Fibroblast of skin of abdomen (primary cell): Measurements from ENCODE around the gene MFAP5.
"Not testable (repeated sequence)": the region's sequence is repeated elsewhere in the genome, so short reads cannot be mapped to it uniquely, and the experiment has no call there.

ENCODE experiments used
- DNase-seq: peaks from one replicate; pipeline ENCODE4 v3.0.0-alpha.2; 2013

The MFAP5 gene

DNA sequence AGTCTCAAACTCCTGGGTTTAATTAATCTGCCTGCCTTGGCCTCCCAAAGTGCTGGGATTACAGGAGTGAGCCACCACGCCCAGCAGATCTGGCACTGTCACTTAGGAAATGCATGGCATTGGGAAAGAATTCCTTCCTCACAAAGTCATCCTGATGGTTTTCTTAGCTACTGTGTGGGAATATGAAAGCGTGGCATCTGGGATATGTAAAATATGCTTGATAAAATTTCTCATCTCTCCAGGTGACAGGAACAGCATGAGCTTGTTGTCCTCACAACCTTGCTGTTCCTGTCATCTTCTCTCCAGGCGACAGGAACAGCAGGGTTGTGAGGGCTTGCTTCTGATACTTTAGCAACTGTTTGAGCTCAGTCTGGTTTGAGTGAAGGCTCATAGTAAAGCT, 33.9 kb downstream of the MFAP5 start:
- DNase-seq, result no peak

DNA sequence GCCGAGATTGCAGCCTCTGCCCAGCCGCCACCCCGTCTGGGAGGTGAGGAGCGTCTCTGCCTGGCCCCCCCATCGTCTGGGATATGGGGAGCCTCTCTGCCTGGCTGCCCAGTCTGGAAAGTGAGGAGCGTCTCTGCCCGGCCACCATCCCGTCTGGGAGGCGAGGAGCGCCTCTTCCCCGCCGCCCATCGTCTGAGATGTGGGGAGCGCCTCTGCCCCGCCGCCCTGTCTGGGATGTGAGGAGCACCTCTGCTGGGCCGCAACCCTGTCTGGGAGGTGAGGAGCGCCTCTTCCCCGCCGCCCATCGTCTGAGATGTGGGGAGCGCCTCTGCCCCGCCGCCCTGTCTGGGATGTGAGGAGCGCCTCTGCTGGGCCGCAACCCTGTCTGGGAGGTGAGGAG, 37.9 kb downstream of the MFAP5 start:
- not testable (repeated sequence) for DNase-seq

DNA sequence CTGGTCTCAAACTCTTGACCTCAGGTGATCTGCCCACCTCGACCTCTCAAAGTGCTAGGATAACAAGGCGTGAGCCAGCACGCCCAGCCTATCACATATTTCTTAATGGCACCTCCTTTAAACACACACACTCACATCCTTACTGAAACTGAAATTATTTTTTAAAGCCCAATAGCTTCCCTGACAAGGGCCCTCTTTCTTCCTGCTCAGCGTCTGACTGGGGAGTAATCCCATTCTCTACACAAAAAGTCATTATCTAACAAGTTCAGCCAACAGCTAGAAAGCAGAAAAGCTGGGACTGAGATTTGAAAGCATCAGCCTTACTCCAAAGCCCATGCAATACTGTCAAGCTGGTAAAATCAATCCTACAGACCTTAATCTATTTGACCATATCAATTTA, 40.0 kb downstream of the MFAP5 start:
- DNase-seq, result no peak

DNA sequence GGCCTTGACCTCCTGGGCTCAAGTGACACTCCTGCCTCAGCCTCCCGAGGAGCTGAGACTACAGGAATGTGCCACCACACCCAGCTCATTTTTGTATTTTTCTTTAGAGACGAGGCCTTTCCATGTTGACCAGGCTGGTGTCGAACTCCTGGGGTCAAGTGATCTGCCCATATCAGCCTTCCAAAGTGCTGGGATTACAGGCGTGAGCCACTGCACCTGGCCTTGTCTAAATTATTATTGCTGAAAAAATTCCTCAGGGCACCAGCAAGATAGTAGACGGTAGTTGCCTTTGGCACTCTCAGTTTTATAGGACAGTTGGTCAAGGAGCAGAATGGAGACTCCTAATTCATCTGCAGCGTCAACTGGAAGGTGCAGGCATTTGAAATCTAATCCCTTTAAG, 47.4 kb downstream of the MFAP5 start:
- DNase-seq, result no peak

DNA sequence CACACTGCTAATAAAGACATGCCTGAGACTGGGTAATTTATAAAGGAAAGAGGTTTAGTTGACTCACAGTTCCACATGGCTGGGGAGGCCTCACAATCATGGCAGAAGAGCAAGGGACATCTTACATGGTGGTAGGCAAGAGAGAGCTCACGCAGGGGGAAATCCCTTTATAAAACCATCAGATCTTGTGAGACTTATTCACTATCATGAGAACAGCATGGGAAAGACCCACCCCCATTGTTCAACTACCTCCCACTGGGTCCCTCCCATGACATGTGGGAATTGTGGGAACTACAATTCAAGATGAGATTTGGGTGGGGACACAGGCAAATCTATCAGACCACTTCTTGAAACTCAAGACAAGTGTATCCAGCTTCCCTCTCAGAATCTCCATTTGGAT, 48.7 kb downstream of the MFAP5 start:
- DNase-seq, result not testable (repeated sequence)

DNA sequence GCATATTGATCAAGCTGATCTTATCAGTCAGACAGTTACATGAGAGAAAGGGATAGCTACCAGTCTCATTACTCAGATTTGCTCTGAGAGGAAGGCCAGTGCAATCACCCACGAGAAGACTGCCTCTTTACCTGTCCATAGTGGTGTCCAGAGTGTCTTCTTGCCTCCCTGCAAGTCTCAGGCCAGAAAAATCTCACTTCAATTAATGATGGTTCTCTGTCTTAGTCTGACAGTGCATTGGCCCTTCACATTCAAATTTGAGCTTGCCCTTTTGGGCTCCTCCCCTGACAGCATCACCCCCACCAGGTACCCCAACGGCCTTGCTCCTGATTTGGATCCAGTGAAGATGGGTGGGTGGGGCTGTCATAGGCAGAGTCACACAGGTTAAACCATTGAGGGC, 50.0 kb downstream of the MFAP5 start, which contains the start of gene AICDA:
Gene AICDA (minus strand): TSS at position 231 of the 400 bp plus-strand sequence. CDS start 92 bp downstream, at position 139.
- no peak for DNase-seq

DNA sequence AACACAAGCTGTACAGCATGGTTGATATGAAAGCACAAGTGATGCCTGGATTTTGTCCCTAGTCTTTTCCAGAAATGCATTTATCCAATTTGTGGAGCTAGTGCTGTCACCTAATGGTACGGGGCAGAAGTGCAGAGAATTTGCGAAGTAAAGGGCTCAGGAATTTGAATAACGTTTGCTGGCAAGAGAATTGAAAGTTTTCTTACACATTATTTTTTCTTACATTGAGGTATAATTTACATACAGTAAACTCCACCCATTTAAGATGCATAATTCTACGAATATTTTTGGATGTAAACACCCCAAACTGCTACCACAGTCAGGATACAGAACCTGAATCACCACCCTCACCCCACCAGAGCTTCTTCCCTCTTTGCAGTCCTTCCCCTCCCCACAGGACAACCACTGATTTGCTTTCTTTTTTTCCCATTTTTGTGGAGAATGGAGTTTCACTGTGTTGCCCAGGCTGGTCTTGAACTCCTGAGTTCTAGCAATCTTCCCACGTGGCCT, 53.5 kb downstream of the MFAP5 start:
- peak; percentile 42 for DNase-seq

DNA sequence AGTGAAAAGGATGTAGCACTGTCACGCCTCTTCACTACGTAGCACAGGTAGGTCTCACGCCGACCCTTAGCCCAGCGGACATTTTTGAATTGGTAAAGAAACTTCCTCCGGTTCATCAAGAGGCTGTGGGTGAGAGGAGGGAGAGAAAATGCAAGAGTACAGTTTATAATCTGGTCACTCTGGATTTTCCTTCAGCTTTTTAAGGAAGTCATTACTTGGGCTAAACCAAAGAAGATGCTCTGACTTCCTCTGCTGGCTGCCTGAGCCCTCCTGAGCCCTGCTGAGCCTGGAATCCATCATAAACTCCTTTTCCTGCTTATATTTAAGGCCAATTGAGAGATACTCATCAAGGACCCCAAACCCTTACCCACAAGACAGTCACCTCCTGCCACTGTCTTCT, 55.7 kb downstream of the MFAP5 start:
- DNase-seq, result no peak

DNA sequence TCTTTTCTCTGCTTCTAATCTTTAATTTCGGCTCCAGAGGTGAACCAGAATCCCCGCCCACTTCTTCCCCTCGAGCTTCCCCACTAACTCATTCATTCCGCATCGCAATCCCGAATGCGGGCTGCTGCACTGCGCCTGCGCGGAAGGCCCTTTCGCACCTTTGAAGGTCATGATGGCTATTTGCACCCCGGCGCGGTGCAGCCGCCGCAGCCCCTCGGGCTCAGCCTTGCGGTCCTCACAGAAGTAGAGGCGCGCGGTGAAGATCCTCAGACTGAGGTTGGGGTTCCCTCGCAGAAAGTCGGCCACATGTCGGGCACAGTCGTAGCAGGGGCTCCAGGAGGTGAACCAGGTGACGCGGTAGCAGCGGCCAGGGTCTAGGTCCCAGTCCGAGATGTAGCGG, 57.6 kb downstream of the MFAP5 start:
- DNase-seq, result no peak

DNA sequence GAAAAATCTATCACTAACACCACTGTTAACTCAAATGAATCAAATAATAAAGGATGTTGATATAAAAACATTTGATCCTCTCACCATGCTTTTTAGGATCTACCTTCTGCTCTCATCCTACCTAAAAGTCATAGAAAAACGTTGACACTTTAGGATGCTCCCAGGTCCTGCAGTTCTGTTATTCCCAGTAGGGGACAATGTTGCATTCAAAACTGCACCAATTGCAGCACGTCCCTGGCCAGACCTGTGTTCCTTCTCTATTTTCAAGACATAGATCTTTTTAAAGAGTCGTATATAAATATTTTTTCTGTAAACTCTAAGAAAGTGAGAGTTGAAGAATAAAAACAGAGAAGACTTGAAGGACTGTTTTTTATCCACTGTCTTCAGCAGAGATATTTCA, 58.8 kb downstream of the MFAP5 start:
- DNase-seq, result no peak

DNA sequence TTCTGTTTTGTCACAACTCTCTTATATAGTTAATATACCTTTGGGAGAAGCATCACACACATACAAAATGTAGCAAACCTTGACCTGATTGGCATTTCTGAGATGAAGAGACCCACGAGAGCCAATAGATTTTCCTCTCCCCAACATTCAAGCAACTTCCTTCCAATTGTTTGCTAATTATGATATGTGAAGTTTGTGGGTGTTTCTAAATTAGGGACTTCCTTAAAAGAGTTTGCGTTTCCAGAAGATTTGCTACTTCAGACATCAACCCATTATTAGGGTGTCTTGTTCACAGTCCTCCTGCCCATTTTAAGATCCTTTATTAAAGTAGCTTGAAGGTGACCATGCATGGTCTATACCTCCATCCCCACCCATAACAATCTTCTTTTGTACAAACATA, 59.3 kb downstream of the MFAP5 start:
- no peak for DNase-seq

DNA sequence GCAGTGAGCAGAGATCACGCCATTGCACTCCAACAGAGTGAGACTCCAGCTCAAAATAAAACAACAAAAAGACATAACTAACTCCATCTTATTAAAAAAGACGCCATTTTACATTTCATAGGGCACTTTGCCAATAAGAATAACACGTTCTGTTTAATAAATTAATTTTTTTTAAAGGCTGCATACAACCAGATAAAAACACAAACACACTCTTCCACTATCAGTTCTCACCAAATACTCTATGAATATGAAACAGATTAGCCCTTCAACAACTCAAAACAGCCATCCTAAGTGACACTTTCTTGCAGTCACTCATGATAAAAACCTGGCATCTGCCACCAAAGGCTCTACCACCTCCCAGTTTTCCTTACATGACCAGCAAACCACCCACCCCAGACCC, 66.1 kb downstream of the MFAP5 start:
- DNase-seq, result no peak
